Loucy (cell line): ENCODE results near the gene SMTNL2.

Source experiments
- H2AFZ ChIP-seq: fragments of 200-600 bp; sonication (generic); 2 replicates; pipeline ENCODE4 v1.6.0; 2016; ENCODE audit warnings: antibody characterized with exemption, mild to moderate bottlenecking, low read length, moderate library complexity
- H3F3A ChIP-seq: fragments of 200-600 bp; 2 replicates; pipeline ENCODE4 v1.6.0; 2016; ENCODE audit warnings: antibody characterized with exemption, low read depth, mild to moderate bottlenecking
- H3K27me3 ChIP-seq: fragments of 200-600 bp; sonication (generic); 2 replicates; pipeline ENCODE4 v1.6.1; 2014; ENCODE audit warnings: low read length, mild to moderate bottlenecking; ENCODE audit not compliant: insufficient read depth, poor library complexity, severe bottlenecking
- H3K36me3 ChIP-seq: fragments of 200-600 bp; sonication (generic); 2 replicates; pipeline ENCODE4 v1.6.1; 2016; ENCODE audit warnings: low read length; ENCODE audit not compliant: insufficient read depth
- H3K4me1 ChIP-seq: fragments of 200-600 bp; sonication (generic); 2 replicates; pipeline ENCODE4 v1.5.1; 2014; ENCODE audit warnings: low read length, mild to moderate bottlenecking; ENCODE audit not compliant: insufficient read depth, poor library complexity, severe bottlenecking
- H3K4me2 ChIP-seq: fragments of 200-600 bp; sonication (generic); 2 replicates; pipeline ENCODE4 v1.6.0; 2014; ENCODE audit warnings: antibody characterized with exemption, low read length, low read depth, mild to moderate bottlenecking; ENCODE audit not compliant: poor library complexity, severe bottlenecking
- H3K4me3 ChIP-seq: fragments of 200-600 bp; sonication (generic); 2 replicates; pipeline ENCODE4 v1.5.1; 2014; ENCODE audit warnings: low read length, mild to moderate bottlenecking, mixed read lengths; ENCODE audit not compliant: poor library complexity, severe bottlenecking
- H3K79me2 ChIP-seq: fragments of 200-600 bp; sonication (generic); 2 replicates; pipeline ENCODE4 v1.6.1; 2014; ENCODE audit warnings: low read length; ENCODE audit not compliant: insufficient read depth
- H3K9ac ChIP-seq: fragments of 200-600 bp; sonication (generic); 2 replicates; pipeline ENCODE4 v1.6.0; 2014; ENCODE audit warnings: mild to moderate bottlenecking, low read depth, low read length, moderate library complexity; ENCODE audit not compliant: poor library complexity, severe bottlenecking
- H3K9me2 ChIP-seq: fragments of 200-600 bp; sonication (generic); replicated peaks from 2 replicates; pipeline ENCODE4 v1.6.1; 2016; ENCODE audit warnings: low read depth, low read length, mixed read lengths
- H3K9me3 ChIP-seq: fragments of 200-600 bp; sonication (generic); 2 replicates; pipeline ENCODE4 v1.6.1; 2014; ENCODE audit warnings: mild to moderate bottlenecking, antibody characterized with exemption, low read length, low read depth; ENCODE audit not compliant: insufficient read depth
- H4K20me1 ChIP-seq: fragments of 200-600 bp; sonication (generic); 2 replicates; pipeline ENCODE4 v1.6.0; 2014; ENCODE audit warnings: antibody characterized with exemption, low read length, mild to moderate bottlenecking; ENCODE audit not compliant: insufficient read depth, poor library complexity, severe bottlenecking
- CTCF ChIP-seq: fragments of 200-600 bp; sonication (generic); conservative IDR thresholded peaks from 2 replicates; pipeline ENCODE4 v1.5.1; 2014; ENCODE audit warnings: mild to moderate bottlenecking, antibody characterized with exemption, low read length
- EZH2phosphoT487 ChIP-seq: fragments of 200-600 bp; IDR thresholded peaks from 2 replicates; pipeline ENCODE4 v1.6.1; 2018; ENCODE audit warnings: antibody characterized with exemption, mild to moderate bottlenecking, moderate library complexity, borderline replicate concordance

Gene SMTNL2

GRCh38 chr17:4610162-4610561, 25.8 kb downstream of the SMTNL2 start:
- no peak for TF ChIP-seq EZH2phosphoT487
- no peak for TF ChIP-seq CTCF
- H3K4me3 ChIP-seq: no peak overlapping the region
- no peaks in the 10 kb centered on the region for H3K36me3 ChIP-seq
- no peaks in the 10 kb centered on the region for H3K9me2 ChIP-seq
- H3F3A ChIP-seq: no peaks in the 10 kb centered on the region
- H3K4me1 ChIP-seq: no peaks in the 10 kb centered on the region
- no peaks in the 10 kb centered on the region for H3K9me3 ChIP-seq
- H2AFZ ChIP-seq: no peak overlapping the region
- no peaks in the 10 kb centered on the region for H3K27me3 ChIP-seq
- H3K79me2 ChIP-seq: no peaks in the 10 kb centered on the region
- no peak overlapping the region for H3K9ac ChIP-seq
- no peaks in the 10 kb centered on the region for H4K20me1 ChIP-seq
- no peak overlapping the region for H3K4me2 ChIP-seq

- no peaks in the 10 kb centered on the region for H3K9me2 ChIP-seq
- H3K36me3 ChIP-seq: no peaks in the 10 kb centered on the region
- no peaks in the 10 kb centered on the region for H3K79me2 ChIP-seq
- H3K4me1 ChIP-seq: no peaks in the 10 kb centered on the region
- no peaks in the 10 kb centered on the region for H3K27me3 ChIP-seq
- no peak overlapping the region for H3K4me3 ChIP-seq
- TF ChIP-seq CTCF: no peak
- no peak for TF ChIP-seq EZH2phosphoT487
- no peaks in the 10 kb centered on the region for H4K20me1 ChIP-seq
- H3K9ac ChIP-seq: no peak overlapping the region
- no peak overlapping the region for H3K4me2 ChIP-seq
- H2AFZ ChIP-seq: no peak overlapping the region
- H3F3A ChIP-seq: no peaks in the 10 kb centered on the region
- H3K9me3 ChIP-seq: no peaks in the 10 kb centered on the region
Observed at GRCh38 chr17:4610656-4611055, 26.3 kb downstream of the SMTNL2 start.

- H3K9me2 ChIP-seq: no peaks in the 10 kb centered on the region
- H3K79me2 ChIP-seq: no peaks in the 10 kb centered on the region
- H2AFZ ChIP-seq: no peak overlapping the region
- no peak for TF ChIP-seq CTCF
- no peak for TF ChIP-seq EZH2phosphoT487
- no peaks in the 10 kb centered on the region for H3K27me3 ChIP-seq
- H3K4me1 ChIP-seq: no peaks in the 10 kb centered on the region
- H3F3A ChIP-seq: no peaks in the 10 kb centered on the region
- no peak overlapping the region for H3K4me2 ChIP-seq
- H3K4me3 ChIP-seq: no peak overlapping the region
- no peaks in the 10 kb centered on the region for H3K9me3 ChIP-seq
- H3K36me3 ChIP-seq: no peaks in the 10 kb centered on the region
- H4K20me1 ChIP-seq: no peaks in the 10 kb centered on the region
- no peak overlapping the region for H3K9ac ChIP-seq
Observed at GRCh38 chr17:4616476-4616875, 32.1 kb downstream of the SMTNL2 start.
